Measurements from ENCODE around the gene MRPS18A.

MRPS18A gene

GRCh38 chr6:43720999-43721398, 33.4 kb upstream of the MRPS18A start:
- peaks cover 23% of the 10 kb centered on the region for H3K4me1 ChIP-seq (ENCODE audit: insufficient read depth, low read length, severe bottlenecking)
- no peak overlapping the region for H3K9ac ChIP-seq (ENCODE audit: low read length)
- no peak for TF ChIP-seq EZH2 (IDR thresholded peaks at IDR 0.05; ENCODE audit: borderline replicate concordance, low read length)
- TF ChIP-seq, protein P1, sequence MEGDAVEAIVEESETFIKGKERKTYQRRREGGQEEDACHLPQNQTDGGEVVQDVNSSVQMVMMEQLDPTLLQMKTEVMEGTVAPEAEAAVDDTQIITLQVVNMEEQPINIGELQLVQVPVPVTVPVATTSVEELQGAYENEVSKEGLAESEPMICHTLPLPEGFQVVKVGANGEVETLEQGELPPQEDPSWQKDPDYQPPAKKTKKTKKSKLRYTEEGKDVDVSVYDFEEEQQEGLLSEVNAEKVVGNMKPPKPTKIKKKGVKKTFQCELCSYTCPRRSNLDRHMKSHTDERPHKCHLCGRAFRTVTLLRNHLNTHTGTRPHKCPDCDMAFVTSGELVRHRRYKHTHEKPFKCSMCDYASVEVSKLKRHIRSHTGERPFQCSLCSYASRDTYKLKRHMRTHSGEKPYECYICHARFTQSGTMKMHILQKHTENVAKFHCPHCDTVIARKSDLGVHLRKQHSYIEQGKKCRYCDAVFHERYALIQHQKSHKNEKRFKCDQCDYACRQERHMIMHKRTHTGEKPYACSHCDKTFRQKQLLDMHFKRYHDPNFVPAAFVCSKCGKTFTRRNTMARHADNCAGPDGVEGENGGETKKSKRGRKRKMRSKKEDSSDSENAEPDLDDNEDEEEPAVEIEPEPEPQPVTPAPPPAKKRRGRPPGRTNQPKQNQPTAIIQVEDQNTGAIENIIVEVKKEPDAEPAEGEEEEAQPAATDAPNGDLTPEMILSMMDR (IDR thresholded peaks at IDR 0.05; ENCODE audit: low read length): no peak
- no peaks in the 10 kb centered on the region for H3K36me3 ChIP-seq (ENCODE audit: insufficient read depth, low read length)
- H3K4me3 ChIP-seq (ENCODE audit: low read depth, low read length, poor library complexity, severe bottlenecking): no peak overlapping the region
- no peaks in the 10 kb centered on the region; the same call in 1 of the 2 replicates for H3K27me3 ChIP-seq (ENCODE audit: insufficient read depth, low read length)
- H4K20me1 ChIP-seq (ENCODE audit: insufficient read depth, low read length): no peaks in the 10 kb centered on the region
- H3K79me2 ChIP-seq (ENCODE audit: insufficient read depth, low read length): no peaks in the 10 kb centered on the region
- no peak overlapping the region for H3K27ac ChIP-seq (ENCODE audit: low read depth, low read length, poor library complexity, severe bottlenecking)
- H3K9me3 ChIP-seq (ENCODE audit: low read length): no peaks in the 10 kb centered on the region
- no peaks in the 10 kb centered on the region for H3F3A ChIP-seq (ENCODE audit: insufficient read depth, low read length)
- no peak overlapping the region for H2AFZ ChIP-seq (ENCODE audit: low read length)
- no peaks in the 10 kb centered on the region for H3K9me2 ChIP-seq (ENCODE audit: low read depth, low read length)
- H3K4me2 ChIP-seq (ENCODE audit: low read length): no peak overlapping the region

- no peak overlapping the region for H2AFZ ChIP-seq (ENCODE audit: low read length)
- H3K9ac ChIP-seq (ENCODE audit: low read length): no peak overlapping the region
- no peaks in the 10 kb centered on the region for H3K36me3 ChIP-seq (ENCODE audit: insufficient read depth, low read length)
- H3K27ac ChIP-seq (ENCODE audit: low read depth, low read length, poor library complexity, severe bottlenecking): no peak overlapping the region
- no peaks in the 10 kb centered on the region for H3K9me2 ChIP-seq (ENCODE audit: low read depth, low read length)
- no peaks in the 10 kb centered on the region; the same call in 1 of the 2 replicates for H3K27me3 ChIP-seq (ENCODE audit: insufficient read depth, low read length)
- no peak overlapping the region for H3K4me2 ChIP-seq (ENCODE audit: low read length)
- no peaks in the 10 kb centered on the region for H3F3A ChIP-seq (ENCODE audit: insufficient read depth, low read length)
- TF ChIP-seq, protein P1 (IDR thresholded peaks at IDR 0.05; ENCODE audit: low read length): no peak
- TF ChIP-seq EZH2 (IDR thresholded peaks at IDR 0.05; ENCODE audit: borderline replicate concordance, low read length): no peak
- no peak overlapping the region for H3K4me3 ChIP-seq (ENCODE audit: low read depth, low read length, poor library complexity, severe bottlenecking)
- peaks cover 25% of the 10 kb centered on the region for H3K4me1 ChIP-seq (ENCODE audit: insufficient read depth, low read length, severe bottlenecking)
- H3K79me2 ChIP-seq (ENCODE audit: insufficient read depth, low read length): no peaks in the 10 kb centered on the region
- H3K9me3 ChIP-seq (ENCODE audit: low read length): no peaks in the 10 kb centered on the region
- H4K20me1 ChIP-seq (ENCODE audit: insufficient read depth, low read length): no peaks in the 10 kb centered on the region
These were observed 31.9 kb upstream of the MRPS18A start for GRCh38 chr6:43719511-43719910.

DNA sequence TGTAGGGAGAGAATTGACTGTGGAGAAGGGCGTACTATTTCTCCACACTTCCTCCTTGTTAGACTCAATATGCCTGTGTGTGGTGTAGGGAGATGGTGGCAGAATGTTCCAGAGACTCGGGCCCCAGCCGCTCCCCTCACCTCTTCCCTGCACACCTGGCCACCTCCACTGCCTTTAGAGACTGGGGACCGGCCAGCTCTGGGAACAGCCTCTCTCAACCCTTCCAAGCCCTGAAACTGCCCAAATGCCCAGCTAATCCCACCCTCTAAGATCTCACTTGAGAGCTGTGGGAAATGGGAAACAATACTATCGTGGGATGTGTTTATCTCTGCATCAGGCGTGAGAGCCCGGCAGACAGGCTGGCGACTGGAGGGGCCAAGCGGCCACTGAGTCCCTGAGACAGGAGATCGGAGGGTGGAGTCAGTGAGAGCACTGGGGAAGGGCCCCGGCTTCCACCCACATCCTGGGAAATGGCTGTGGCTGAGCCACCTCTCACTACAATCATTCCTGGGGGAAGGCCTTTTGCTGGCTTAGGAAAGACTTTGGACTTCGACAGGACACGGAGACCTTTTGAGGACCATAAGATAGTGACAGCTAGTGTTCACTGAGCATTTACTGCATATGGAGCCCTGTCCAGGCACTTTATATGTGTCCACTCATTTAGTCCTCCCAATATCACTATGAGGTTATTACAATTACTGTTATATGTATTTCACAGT, 31.0 kb upstream of the MRPS18A start:
- no peak overlapping the region for H3K4me2 ChIP-seq (ENCODE audit: low read length)

More for the DNA sequence above, 31.0 kb upstream of the MRPS18A start:
- no peaks in the 10 kb centered on the region for H3F3A ChIP-seq (ENCODE audit: insufficient read depth, low read length)
- H3K27me3 ChIP-seq (ENCODE audit: insufficient read depth, low read length): no peaks in the 10 kb centered on the region; the same call in 1 of the 2 replicates
- no peaks in the 10 kb centered on the region for H3K36me3 ChIP-seq (ENCODE audit: insufficient read depth, low read length)
- H3K9me2 ChIP-seq (ENCODE audit: low read depth, low read length): no peaks in the 10 kb centered on the region
- no peaks in the 10 kb centered on the region for H4K20me1 ChIP-seq (ENCODE audit: insufficient read depth, low read length)
- TF ChIP-seq, protein P1 (IDR thresholded peaks at IDR 0.05; ENCODE audit: low read length): no peak
- no peak for TF ChIP-seq EZH2 (IDR thresholded peaks at IDR 0.05; ENCODE audit: borderline replicate concordance, low read length)
- no peak overlapping the region for H2AFZ ChIP-seq (ENCODE audit: low read length)
- peaks cover 28% of the 10 kb centered on the region for H3K4me1 ChIP-seq (ENCODE audit: insufficient read depth, low read length, severe bottlenecking)
- no peak overlapping the region for H3K27ac ChIP-seq (ENCODE audit: low read depth, low read length, poor library complexity, severe bottlenecking)
- H3K9ac ChIP-seq (ENCODE audit: low read length): no peak overlapping the region
- no peaks in the 10 kb centered on the region for H3K79me2 ChIP-seq (ENCODE audit: insufficient read depth, low read length)
- no peak overlapping the region for H3K4me3 ChIP-seq (ENCODE audit: low read depth, low read length, poor library complexity, severe bottlenecking)
- no peaks in the 10 kb centered on the region for H3K9me3 ChIP-seq (ENCODE audit: low read length)
